Activated CD4-positive, alpha-beta T cell treated with anti-CD3 and anti-CD28 coated beads, Interleukin-2, amount 50 U/mL, for 48 hours (primary cell): ENCODE results near the gene ZDHHC22.

Experiments used
- DNase-seq, 2 experiments: peaks; one replicate each; pipeline ENCODE4 v3.0.0-alpha.2; 2020

Gene ZDHHC22

DNA sequence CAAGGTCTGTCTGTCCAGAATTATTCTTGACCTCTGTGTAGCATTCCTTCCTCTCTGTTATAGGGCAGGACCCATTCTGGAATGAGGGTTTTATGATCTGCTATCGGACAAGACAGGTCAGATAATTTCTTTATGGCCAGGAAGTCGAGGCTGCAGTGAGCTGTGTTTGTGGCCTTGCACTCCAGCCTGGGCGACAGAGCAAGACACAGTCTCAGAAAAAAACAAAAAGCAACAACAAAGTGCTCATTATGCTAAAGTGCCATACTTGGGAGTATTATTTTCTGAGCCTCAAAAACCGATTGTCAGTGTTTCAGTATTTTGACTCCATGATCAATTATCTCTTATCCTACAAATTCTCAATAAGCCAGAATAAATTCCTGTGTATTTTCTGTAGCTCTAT lies 39.4 kb downstream of the ZDHHC22 start:
- DNase-seq, result no peak

DNA sequence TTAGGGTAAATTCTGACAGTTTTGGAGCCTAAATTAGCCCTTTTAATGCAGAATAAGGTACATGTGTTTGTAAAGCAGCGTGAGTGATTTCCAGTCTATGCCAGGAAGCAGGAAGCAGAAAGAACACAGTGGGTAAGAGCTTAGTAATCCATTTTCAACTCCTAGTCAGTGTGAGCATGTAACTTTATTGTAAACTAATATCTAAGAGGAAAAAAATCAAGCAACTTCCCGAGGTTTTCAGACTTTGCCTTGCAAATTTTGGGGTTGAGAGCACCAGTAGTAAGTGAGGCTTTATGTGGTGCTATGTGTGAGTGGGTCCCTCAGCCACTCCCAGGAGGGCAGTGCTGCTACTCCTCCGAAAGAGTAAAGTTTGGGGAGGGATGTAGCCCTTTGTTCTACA lies 40.6 kb downstream of the ZDHHC22 start:
- no peak for DNase-seq

DNA sequence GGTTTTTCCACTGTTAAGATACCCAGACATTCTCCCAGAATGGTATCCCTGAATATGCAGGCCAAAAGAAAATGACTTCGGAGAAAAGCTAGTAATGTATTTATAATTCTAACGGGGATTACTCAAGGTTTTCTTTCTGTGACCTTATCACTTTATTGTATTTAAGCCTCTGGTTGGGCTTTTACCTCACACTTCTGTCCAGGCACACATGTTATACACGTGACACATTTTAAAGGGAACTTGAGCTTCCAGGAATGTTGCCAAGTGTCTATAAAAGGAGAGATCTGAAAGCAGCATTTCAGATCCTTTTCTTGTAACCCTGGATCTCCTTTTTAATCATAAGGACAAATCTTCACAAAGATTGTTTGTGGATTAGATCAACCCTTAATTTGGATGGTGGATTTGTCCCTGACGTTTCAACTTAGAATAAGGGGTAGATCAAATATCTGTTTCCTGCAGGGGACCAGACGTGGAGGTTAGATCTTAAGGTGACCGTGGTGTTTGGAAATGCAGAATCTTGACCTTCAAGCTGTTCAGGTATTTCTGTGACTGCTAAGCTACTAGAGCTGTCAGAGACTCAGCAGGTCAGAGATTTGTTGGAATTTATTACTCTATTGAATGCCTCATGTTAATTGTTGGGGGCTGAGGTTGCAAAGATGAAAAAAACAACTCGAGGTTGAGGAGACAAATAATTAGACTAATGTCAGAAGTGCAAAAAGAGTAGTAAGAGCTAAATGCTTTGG lies 42.0 kb downstream of the ZDHHC22 start:
- DNase-seq, result no peak

DNA sequence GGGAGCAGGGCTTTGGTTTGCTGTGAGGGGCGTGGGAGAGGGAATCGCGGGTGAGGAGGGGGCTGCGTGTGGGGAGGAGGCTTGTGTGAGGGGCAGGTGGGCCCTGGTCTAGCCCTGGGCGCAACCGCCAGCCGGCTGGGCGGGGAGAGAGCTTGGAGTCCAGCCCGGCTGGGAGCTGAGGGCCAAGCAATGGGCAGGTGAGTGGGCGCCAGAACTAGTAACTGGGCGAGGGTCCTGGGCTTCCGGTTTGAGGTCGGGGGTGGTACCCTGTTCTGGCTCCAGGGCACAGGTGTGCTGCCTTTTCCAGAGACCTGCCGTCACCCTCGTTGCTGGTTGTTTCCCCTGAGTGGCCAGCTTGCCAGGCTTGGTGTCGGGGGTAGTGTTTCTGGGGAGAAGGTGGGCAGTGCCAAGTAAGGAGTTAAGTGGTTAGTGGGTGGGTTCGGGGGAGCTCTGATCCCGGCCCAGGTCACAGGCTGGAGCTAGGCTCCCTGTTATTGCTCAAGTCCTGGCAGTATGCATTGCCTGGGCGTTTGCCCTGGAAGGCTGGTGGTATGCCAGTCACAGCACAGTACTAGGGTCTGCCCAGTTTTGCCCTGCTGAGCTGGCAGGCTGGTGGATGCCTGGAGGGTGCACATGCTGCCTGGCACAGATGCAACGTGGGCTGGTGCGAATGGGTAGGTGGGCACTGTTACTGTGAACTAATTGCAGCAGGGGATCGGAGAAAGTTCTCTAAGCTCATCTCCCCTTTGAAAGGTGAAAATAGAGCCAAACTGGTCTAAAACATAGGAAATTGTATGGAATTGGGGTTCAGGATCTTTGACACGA lies 42.9 kb downstream of the ZDHHC22 start:
- peak; percentile 27 to 29 for DNase-seq

DNA sequence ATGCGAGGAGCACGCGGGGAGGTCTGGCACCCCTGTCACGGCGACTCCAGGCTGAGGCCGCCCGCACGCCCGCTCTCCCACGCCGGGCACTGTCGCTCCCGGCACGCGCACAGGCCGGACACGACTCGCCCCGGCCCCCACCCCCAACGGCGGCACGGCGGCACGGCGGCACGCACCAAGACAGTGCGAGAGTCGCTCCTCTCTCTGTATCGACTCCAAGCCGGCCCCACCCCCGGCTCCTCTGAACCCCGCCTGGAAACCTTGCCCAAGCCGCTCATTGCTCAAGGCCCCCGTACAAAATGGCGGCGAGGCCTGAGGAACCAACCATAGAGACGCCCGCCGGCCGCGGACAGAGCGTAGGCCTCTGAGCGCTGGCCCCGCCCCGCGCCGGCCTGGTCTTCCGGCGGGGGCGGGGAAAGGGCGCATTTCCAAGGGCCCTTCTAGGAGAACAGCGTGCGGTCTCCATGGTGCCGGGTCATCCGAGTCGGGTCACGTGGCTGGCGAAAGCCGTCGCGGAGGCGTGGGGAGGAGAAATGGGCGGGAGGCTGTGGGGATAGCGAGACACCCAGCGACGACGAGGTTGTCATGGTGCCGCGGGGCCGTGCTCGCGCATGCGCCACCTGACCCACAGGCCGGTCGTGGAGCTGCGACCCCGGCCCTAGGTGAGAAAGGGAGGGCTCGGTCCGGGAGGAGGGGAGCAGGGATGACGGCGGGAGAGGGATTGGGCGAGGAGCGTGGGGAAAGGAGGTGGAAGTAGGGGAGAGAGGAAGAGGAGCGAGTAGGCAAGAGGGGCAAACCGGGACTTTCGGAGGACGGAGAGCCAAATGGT lies 43.7 kb downstream of the ZDHHC22 start, which contains the start of gene CIPC:
CIPC (plus strand) TSS at position 559 of the 829 bp plus-strand sequence. CDS start 7,451 bp downstream, outside the sequence.
- DNase-seq, result peak; percentile 99 to 100

DNA sequence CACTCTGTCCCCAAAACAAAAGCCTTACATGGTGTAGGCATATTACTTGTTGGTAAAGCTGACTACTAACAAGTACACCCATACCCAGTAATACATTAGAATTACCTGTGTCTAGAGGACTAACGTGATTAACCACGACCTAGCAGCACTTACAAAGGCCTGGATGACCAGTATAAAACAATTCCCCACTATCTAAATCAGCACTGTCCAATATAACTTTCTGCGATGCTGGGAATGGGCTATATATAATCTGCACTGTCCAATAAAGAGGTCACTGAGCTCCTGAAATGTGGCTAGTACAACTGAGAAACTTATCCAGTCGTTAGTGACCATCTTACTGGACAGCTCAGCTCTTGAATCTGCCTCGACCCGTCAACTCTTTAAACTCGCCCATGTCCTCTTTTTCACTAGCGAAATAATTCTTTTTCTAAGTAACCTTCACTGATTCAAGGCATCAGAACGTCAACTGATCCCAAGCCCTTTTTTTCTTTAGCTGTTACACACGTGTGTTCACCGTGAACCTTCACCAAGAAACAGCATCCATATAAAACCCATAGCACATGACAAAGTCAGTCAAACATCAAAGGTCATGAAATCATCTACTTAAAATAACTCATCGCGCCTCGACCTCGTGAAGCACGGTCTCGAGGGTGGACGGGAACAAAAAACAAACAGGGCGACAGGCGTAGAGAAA lies 44.4 kb downstream of the ZDHHC22 start:
- DNase-seq, result no peak

DNA sequence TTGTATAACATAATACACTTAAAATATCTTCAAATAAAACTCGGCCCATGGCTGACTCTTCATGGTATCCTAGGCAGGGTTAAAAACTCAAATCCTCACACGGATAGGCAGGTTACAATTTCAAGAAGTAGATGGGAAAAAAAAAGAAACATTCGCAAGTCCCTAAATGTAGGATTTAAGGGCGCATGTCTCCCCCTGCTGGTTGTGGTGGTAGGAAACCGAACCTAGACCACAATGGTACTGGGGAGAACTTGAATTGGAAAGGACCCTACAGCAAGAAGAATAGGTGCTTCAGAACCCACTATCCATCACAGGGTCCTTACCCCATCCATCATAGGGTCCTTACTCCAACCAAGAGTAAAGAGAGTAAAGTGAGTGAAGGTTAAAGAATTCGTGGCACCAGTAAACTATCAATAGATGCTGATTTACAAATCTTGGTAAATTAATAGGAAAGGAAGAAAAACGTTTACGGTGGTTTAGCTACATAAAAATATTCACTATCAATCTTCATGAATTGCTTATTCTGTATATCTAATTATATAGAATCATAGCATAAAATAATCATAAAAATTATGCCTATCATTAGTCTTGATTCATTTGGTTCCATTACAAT lies 46.8 kb downstream of the ZDHHC22 start:
- peak; percentile 82 to 86 for DNase-seq

DNA sequence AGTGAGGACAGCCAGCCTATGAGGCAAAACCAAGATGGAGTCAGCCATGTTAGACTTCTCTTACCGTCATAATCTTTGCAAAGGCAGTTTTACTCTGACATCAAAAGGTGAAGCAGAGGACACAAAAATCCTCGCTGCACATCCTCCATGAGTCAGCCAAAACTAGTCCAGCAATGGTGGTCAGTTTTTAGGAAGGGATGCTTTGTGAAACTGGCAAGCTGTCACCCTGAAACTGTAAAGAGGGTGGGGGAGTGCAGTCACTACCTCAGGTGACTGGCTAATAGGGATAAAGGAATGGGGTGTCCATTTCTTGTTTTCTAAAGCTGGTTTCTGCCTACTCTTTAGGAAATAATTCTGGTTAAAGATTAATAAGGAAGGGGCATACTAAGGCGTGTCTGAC lies 48.9 kb downstream of the ZDHHC22 start:
- DNase-seq, result no peak

DNA sequence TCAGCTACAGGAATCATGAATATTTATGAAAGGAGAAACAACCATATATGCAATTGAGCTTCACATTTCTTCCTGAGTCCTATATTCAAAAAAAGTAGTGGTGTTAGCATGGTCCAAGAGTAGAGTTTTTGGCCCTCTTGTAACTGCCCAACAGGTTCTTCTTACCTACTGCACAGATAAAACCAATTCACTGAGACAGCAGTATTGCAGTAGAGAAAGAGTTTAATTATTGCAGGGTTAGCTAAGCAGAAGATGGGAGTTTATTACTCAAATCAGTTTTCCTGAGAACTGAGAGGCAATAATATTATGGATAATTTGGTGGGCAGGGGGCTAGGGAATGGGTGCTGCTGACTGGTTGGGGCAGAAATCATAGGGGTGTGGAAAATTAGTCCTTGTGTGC lies 50.1 kb downstream of the ZDHHC22 start:
- no peak for DNase-seq

DNA sequence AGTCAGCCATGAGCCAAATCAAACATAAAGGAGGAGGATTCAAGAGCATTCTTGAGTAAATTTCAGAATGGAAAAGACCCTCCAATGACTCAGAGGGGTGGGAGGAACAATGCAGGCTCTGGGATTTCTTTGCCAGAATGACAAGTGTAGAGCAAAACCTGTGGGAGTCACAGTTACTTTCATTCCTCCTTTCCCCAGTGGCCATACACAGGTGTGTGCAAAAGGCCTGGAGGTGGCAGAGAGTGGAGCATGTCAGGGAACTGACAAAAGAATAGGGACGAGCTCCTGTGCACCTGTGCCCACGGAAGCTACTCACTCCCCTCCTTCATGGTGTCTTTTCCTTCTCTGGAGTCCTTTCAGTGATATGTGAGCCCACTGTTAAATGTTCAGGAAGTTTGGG lies 52.9 kb downstream of the ZDHHC22 start:
- no peak for DNase-seq

DNA sequence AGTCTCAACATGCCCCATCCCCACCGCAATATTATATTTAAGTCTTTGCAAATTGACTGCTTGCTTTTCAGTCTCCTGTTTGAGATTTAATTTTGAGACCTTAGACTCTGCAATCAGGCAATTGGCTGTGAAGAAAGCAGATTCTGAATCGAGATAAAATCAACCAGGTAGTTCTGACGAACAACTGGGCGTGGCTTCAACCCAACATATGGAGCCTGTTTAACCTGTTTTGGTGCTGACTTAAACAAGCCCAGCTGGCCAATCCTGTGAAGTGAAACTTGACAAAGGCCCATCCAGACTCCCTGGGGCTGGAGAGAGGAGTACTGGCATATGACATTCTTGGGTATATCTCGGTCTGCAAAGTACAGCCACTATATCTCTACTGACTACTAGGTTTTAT lies 53.4 kb downstream of the ZDHHC22 start:
- no peak for DNase-seq

DNA sequence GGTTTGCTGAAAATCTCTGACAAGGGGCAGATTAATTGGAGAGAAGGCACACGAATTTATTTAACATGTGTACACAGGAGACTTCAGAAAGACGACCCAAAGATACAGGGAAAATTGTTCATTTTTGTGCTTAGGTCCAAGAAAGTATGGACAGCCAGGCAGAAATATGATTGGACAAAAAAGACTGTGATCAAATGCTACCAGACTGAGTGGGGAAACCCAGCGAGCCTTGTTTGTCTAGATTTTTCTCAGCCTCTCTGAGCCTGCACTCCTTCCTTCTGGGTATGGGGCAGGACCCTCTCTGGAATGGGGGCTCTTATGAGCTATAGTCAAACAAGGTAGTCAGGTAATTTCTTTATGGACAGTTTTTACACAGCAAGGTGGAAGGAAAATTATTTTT lies 54.0 kb downstream of the ZDHHC22 start:
- DNase-seq, result no peak

DNA sequence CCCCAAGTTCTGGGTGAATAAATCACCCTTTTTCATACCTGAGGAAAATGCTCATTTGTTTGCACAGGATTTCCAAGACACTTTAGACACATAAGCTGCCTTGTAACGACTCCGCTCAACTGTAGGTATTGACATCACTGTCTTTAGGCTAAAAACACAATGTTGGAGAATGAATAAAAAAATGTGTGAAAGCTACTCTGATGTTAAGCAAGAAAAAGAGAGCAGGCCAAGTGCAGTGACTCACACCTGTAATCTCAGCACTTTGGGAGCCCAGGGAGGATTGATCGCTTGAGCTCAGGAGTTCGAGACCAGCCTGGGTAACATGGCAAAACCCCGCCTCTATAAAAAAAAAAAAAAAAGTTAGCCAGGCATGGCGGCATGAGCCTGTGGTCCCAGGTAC lies 54.6 kb downstream of the ZDHHC22 start:
- no peak for DNase-seq

DNA sequence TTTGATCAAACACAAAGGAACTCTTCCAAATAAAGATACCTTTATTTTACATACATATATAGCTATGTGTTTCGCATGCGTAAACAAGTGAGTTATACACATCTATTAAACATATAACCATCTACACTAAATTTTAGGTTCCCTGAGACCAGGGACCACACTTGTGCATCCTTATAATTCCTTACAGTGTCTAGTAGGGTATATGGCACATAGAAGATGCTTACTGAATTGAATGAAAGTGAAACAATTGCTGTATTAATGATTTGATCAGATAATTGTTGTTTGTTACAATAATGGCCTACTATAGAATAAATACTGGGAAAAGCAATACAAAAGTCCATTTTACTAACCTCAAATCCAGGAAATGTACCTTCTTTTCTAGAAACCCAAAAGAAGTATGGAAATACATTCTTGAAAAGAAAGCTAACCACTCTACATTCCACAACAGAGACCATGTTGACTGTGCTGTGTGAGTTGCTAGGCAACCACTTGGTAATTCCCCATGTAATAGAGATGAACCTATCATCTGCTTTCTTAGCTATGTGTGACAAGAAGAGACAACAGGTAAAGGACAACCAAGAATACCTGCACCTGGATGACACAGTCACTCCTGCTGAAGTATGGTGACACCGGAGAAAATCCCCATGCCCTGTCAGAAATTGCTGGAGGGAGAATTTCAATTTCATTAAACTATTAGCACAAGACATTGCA lies 55.4 kb downstream of the ZDHHC22 start:
- DNase-seq, result no peak

DNA sequence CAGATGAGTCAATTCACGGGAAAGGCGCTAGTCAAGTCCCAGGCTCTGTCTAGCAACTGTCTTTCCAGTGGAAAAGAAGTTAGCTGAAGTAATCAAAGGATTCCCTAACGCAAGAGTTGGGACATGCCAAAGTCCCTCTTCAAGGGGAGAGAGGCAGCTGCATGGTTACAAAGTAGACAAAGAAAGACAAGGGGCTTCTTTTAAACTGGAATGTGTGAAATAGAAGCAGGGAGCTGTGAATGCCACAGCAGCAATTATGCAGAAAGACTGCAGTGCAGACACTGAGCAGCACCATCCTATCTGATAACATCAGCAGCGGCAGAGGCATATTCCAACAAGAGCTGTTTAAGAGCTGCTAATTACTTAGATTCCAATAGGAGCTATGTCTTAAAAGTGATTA lies 56.1 kb downstream of the ZDHHC22 start:
- no peak for DNase-seq

DNA sequence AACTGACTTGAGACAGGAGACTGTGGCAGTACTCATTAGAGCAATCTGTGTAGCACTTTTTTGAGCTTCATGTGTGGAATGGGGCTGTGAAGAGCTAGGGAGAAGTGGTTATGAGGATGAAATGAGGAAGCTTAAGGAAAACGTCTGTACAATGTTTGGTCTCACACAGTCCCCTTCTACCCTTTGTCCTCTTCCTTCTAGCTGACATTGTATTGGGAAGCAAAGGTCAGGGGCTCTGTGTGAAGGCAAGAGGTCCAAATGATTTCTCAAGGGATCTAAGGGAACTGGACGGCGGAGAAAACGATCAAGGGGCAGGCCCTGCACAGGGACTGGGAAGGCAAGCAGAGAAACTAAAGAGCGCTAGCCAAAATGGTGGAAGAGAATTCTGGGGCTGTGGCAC lies 56.6 kb downstream of the ZDHHC22 start:
- no peak for DNase-seq

DNA sequence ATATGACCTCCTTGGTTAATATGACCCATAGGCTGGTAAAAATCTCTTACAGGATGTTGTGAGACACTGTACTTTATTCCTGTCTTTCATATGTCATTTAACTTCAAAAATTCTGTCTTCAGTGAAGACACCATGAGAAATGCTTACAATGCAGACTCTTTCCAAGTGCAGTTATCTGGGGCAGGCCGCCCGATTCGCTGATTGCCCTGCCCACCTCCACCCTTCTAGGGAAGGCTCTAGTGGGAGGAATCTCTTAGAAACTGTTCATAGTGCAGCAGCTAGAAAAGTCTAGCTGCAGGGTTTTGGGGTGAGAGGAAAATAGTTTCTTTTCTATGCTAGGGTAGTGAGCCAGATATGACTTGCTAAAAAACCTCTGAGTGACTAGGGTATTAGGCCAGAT lies 58.5 kb downstream of the ZDHHC22 start:
- DNase-seq, result no peak

DNA sequence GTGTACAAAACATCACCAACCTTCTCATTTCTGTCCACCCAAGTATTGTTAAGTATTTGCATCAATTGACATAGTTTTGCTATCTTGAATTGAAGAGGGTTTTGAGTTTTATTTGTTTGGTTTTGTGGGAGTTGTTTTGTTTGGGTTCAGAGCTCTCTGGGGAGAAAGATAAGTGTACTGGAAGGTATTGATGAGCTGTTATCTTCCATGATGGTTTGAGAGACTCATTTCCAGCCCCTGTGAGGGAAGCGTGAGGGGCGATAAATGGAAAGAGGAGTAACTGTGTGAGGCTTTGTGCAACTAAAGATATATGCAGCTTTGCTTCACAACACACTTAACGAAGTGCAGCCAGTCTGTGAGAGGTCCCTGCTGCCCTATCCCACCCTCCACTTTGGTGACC lies 59.2 kb downstream of the ZDHHC22 start:
- no peak for DNase-seq
